NCI-H1930 (cell line): ENCODE results near the gene FAM76A.
A peak's percentile ranks its signal among the peaks of the same experiment; 100 is the strongest.
"Not testable (repeated sequence)": the region's sequence is repeated elsewhere in the genome, so short reads cannot be mapped to it uniquely, and the experiment has no call there.

Source experiments
- DNase-seq, 2 experiments: peaks; one replicate each; lab custom pipeline; 2025; lab: John Stamatoyannopoulos, UW

Gene FAM76A

DNA sequence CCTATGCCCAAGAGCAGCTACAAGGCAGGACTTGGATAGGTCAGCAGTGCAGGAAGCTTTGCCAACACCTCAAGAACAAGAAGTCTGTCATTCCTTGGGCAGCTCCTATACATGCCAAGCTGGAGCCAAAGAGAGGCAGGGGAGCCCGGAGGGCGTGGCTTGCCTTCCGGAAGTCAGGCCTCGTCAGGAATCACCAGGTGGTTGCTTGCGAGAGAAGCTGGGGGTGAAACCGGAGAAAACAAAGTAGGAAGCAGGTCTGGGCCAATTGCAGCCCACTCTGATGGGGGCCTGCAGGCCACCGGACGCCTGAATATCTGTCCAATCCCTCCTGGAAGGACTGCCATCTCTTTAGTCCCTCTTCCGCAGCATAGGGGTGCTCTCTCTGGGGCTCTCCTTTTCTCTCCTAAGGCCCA, 794 bp upstream of the FAM76A start:
- peak; percentile 59 to 72 for DNase-seq

DNA sequence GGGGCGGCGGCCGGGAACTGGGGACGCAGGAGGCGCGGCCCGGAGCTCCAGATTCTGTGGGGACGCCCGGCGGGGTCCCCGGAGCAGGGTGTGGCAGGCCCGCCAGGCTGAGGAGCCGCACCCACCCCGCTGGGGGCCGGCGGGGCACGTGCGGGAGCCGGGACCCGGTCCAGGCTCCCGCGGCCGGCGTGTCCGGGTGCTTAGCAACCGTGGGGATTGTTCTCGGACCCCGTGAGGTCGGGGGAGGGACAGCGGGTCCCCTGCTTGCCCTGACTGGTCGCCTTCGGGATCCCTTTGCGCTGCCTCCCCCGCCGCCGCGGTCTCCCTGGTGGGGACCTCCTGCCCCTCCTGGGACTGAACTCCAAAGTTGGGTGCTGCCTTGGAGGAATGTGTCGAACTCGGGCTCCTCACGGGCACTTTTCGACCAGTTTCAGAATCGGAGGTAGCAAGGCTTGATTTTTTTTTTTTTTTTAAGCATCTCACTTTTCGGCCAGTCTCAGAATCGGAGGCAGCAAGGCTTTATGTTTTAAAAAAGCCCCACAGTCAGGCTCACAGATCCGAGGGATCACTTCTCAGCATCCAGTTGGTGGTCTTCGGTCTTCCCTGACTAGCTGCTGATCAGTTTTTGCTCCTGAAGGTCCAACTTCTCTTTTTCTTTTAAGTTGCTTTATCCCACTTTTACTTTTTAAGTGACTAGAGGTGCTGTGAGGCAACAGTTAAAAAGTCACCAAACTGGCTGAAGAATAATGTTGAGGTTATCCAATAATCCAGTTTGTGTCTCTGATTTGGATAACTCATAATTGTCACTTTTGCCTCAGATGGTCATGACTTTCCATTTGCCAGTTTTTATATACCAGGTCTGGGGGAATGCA, 648 bp downstream of the FAM76A start:
- peak; percentile 14 for DNase-seq

DNA sequence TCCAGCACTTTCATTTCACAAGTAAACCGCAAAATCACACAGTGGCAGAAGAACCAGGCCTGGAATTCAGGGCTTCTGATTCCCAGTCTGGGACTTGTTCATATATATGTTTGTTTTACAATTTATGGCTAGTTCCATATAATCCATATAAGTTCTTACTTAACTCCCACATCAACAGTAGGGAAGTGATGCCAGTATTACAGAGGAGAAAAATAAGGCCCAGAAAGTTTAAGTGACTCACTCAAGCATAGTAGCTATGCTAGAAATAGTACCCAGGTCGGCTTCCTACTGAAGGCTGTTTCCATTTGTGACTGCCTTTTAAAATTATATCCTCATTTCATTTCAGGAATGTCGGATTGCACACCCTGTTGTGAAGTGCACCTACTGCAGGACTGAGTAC, 1.4 kb downstream of the FAM76A start:
- no peak for DNase-seq

DNA sequence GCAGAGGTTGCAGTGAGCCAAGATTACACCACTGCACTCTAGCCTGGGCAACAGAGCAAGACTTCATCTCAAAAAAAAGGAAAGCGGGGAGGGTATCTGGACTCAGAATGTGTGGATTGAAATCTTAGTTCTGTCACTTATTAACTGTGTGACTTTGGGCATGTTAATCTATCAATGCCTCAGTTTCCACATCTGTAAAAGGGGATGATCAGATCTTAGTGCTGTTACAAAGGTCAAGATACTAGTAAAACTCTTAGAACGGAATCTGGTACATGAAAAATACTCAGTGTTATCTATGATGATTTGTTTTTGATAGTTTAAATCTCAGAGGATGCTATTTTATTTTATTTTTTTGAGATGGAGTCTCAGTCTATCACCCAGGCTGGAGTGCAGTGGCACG, 10.5 kb downstream of the FAM76A start:
- no peak for DNase-seq

GRCh38 chr1:27741121-27741520, 15.4 kb downstream of the FAM76A start:
- no peak for DNase-seq

GRCh38 chr1:27744556-27744955, 18.8 kb downstream of the FAM76A start:
- DNase-seq = no peak

GRCh38 chr1:27745466-27745865, 19.7 kb downstream of the FAM76A start:
- DNase-seq = no peak

DNA sequence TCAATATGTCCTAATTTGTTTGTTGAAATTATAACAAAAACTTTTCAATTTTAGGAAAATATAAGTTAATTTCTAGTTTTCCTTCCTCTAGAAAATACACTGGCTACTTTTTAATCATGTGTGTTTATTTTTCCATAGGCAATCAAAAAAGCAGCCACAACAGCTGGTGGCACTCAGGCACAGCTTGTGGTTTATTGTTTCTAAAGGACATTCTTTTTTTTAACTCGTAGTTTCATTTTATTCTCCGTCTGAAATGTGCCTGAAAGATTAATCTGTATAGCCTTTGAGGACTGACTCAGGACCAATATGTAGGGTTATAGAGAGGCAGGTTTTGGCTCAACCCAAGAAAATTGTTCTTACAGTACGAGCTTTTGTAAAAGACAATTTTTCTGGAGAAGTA, 26.6 kb downstream of the FAM76A start:
- no peak for DNase-seq

DNA sequence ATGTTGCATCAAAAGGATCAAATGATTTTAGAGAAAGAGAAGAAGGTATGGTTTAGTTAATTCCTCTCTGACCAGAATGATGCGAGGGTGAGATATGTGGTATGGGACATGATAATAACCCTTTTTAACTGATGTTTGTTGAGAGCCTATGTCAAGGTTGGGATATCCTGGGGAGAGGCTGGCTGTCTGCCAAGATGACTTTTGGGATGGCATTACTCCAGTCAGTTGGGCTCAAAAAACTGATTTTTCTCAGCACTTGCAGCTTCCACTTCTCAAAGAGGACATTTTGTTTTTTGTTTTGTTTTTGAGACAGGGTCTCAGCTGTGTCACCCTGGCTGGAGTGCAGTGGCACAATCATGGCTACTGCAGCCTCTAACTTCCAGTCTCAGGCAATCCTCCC, 29.5 kb downstream of the FAM76A start:
- DNase-seq = no peak

DNA sequence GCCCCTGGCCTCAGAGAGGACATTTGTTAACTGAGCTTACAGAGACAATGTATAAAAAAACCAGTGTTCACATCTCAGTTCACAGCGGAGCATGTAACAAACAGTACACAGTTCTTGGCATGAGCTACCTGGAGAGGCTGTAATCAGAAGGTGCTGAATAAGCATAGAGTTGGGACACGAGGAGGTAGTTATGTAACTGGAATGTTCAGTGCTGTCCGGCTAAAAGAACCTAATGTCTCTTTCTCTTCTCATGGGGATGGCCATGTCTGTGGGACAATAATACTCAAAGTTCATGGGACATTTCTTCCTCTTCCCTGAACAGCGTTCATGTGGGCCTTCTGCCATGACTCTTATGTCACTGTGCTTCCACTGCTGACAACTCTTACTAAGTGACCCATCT, 30.1 kb downstream of the FAM76A start:
- no peak for DNase-seq

DNA sequence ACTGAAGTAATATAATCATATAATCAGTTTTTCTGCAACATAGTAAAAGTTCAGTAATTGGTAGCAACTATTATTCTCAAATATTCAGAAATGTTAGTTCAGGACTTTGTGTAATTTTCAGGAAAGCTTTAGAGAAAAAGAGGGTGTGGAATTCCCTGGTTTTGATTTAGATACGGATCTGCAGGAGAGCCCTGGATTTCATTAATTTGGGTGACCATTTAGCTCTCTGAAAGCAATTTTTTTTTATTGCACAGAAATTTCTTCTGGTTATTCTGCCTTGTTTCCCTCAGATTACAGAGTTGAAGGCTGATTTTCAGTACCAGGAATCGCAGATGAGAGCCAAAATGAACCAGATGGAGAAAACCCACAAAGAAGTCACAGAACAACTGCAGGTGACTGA, 33.5 kb downstream of the FAM76A start:
- DNase-seq = no peak

DNA sequence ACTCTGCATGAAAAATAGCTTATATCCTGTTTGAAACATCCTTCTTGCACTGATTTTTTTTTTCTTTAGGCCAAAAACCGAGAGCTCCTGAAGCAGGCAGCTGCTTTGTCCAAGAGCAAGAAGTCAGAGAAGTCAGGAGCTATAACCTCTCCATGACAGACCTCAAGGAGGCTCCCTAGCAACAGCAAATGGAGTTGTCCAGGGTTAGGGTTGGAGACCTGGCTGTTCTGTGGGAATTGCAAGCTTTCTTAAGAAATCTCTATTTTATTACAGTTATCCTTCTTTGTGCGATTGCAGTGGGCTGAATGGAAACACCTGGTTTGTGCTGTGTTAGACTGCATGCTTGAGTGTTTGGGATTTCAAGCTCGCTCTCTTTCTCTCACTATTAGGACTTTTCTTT, 34.7 kb downstream of the FAM76A start:
- DNase-seq = no peak

- DNase-seq = no peak
Observed at GRCh38 chr1:27762033-27762432, 36.3 kb downstream of the FAM76A start.

DNA sequence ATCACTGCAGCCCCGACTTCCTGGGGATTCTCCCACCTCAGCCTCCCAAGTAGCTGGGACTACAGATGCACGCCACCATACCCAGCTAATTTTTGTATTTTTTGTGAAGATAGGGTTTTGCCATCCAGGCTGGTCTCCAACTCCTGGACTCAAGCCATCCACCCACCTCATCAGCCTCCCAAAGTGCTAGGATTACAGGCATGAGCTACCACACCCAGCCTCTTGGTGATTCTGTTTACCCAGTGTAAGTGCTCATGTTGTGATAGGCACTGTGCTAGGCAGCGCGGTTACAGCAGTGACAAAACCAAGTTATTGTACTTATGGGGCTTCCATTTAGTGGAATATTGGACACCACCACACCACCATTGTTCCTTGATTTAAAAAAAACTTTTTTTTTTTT, 37.6 kb downstream of the FAM76A start:
- no peak for DNase-seq

DNA sequence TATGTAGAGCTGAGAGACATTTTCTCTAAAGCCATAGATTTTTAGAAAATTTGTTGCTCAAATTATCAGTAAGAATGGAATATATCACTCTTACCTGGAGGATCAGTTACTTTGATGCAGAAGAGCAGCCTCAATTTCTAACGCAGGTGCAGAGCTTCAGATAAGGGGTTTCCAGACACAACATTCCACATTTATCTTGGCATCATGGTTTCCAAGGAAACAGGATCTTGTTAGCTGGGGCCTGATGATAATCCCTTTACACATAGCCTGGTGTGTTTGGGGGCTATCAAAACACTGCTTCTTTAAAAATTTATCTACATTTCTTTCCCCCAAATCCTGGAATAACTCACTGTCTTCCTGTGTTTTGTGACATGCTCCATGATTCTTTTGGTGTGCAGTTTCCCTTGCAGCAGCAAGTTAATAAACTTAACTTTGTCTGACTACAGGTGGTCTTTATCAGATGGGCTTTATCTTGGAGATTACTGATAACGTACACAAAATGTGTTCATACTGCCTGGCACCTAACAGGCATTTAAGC, 44.6 kb downstream of the FAM76A start:
- no peak for DNase-seq

GRCh38 chr1:27772036-27772931, 46.5 kb downstream of the FAM76A start:
- DNase-seq = no peak

DNA sequence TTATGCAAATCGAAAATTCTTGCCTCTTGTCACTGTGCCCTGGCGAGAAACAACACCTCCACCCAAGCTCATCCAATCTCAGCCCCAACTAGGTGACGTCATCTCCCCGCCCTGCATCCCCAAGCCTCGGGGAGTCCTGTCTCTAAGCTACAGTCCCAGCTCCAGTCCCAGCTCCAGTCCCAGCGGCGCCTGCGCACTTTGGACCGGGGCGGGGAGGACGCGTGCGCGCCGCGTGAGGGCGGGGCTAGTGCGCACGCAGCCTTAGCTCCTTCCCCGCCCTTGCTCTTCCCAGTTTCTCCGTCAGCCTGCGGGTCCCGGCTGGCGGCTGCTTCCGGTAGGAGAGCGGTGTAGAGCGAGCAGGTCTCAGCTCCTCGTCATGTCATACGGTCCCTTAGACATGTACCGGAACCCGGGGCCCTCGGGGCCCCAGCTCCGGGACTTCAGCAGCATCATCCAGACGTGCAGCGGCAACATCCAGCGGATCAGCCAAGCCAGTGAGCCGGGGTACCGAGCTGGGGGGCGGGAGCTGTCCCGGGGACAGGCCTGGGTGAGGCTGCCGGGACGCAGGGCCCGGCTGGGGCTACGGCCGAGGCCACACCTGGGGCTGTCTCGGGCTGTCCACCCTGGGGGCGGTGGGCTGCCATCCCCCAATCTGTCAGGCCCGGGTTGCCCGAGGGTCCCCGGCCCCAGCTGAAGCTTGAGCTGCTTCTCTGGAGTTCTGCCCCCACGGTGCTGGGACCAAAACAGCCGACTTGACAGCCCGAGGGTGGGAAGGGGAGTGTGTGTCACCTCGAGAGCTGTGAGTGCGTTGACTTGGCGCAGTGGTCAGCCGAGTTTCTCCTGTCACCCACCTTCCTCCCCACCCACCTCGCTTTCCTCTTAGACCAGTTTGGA, 47.4 kb downstream of the FAM76A start, which contains the start of gene STX12:
TSS of gene STX12 (plus strand) at position 288 of the 894 bp plus-strand sequence. CDS start at position 377, 89 bp downstream.
- DNase-seq = peak; percentile 96

GRCh38 chr1:27773826-27774445, 48.2 kb downstream of the FAM76A start:
- DNase-seq = no peak

DNA sequence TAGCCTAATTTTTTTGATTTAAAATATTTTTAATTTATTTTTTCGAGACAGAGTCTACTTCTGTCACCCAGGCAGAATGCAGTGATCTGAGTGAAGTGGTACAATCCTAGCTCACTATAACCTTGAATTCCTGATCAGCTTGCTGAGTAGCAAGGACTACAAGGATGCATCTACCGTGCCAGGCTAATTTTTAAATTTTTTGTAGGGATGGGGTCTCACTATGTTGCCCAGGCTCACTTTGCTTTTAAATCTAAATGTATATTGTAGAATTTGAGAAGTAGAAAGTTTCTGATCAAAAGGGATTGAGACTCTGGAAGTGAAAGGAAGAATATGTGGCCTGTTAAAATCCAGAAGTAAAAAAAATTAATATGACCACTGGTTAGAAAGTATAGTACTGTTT, 48.9 kb downstream of the FAM76A start:
- DNase-seq = no peak

DNA sequence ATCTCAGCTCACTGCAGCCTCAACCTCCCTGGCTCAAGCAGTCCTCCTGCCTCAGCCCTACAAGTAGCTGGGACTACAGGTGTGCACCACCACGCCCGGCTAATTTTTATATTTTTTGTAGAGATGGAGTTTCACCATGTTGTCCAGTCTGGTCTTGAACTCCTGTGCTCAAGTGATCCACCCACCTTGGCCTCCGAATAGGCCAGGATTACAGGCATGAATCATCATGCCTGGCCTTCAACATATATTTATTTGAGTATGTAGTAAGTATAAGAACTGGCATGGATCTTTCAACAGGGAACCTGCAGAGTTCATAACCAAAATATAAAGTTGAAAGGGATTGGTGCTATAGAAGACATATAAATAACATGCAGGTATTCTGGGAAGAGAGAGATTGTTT, 49.6 kb downstream of the FAM76A start:
- not testable (repeated sequence) for DNase-seq

DNA sequence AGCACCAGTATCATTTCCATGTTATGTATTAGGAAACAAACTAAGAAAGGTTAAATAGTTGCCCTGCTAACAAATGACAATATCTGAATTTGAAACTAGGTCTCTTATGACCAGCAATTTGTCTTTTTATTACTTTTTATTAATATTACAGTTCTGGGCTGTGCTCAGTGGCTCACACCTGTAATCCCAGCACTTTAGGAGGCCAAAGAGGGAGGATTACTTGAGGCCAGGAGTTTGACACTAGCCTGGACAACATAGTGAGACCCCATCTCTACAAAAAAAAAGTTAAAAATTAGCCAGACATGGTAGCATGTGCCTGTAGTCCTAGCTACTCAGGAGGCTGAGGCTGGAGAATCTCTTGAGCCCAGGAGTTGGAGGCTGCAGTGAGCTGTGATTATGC, 50.5 kb downstream of the FAM76A start:
- not testable (repeated sequence) for DNase-seq
